Fibroblast of lung (primary cell): ENCODE data around the gene ATP6V0C. TPM values are rescaled to one million over a fixed set of nuclear protein-coding genes. Genes with fewer than 3 reads are reported as not detected.
"Not testable (repeated sequence)": the region's sequence is repeated elsewhere in the genome, so short reads cannot be mapped to it uniquely, and the experiment has no call there.

Experiments
- DNase-seq, 2 donors: peaks; one replicate each; pipeline versions ENCODE4 v3.0.0 to v3.0.0-alpha.2; 2010; ENCODE audit warnings: low read depth in 2 of 2
- H2AFZ ChIP-seq: 2 replicates; pipeline ENCODE4 v1.5.1; 2012; ENCODE audit warnings: low read length, control low read depth, inconsistent platforms
- H3K27ac ChIP-seq: 2 replicates; pipeline ENCODE4 v1.5.1; 2011; ENCODE audit warnings: low read length, control low read depth; ENCODE audit not compliant: insufficient read depth
- H3K27me3 ChIP-seq: 2 replicates; pipeline ENCODE4 v1.5.1; 2011; ENCODE audit warnings: mild to moderate bottlenecking, low read length; ENCODE audit not compliant: control insufficient read depth, insufficient read depth
- H3K36me3 ChIP-seq: 2 replicates; pipeline ENCODE4 v1.5.1; 2011; ENCODE audit warnings: low read length; ENCODE audit not compliant: control insufficient read depth, insufficient read depth
- H3K4me1 ChIP-seq: 2 replicates; pipeline ENCODE4 v1.5.1; 2011; ENCODE audit warnings: low read length; ENCODE audit not compliant: control insufficient read depth, insufficient read depth; ENCODE audit errors: extremely low read depth
- H3K4me2 ChIP-seq: 2 replicates; pipeline ENCODE4 v1.5.1; 2011; ENCODE audit warnings: low read length, control low read depth; ENCODE audit not compliant: insufficient read depth; ENCODE audit errors: extremely low read depth
- H3K4me3 ChIP-seq, 4 experiments: fragments of 200-600 bp in 1 of 4; sonication (generic) in 1 of 4; replicated peaks in 1 of 4; 2 replicates each; pipeline ENCODE4 v1.5.1; 2011 to 2016; ENCODE audit warnings: low read length in 4 of 4, low read depth in 3 of 4, mild to moderate bottlenecking in 3 of 4, control low read depth in 2 of 4, inconsistent platforms in 1 of 4, mixed read lengths in 1 of 4; ENCODE audit not compliant: insufficient read depth in 1 of 4; ENCODE audit errors: control extremely low read depth in 1 of 4
- H3K79me2 ChIP-seq: 2 replicates; pipeline ENCODE4 v1.5.1; 2012; ENCODE audit warnings: mild to moderate bottlenecking, low read length, inconsistent platforms; ENCODE audit not compliant: control insufficient read depth, insufficient read depth
- H3K9ac ChIP-seq: 2 replicates; pipeline ENCODE4 v1.5.1; 2011; ENCODE audit warnings: mild to moderate bottlenecking, low read length, control low read depth; ENCODE audit not compliant: insufficient read depth
- H3K9me3 ChIP-seq: 2 replicates; pipeline ENCODE4 v1.5.1; 2012; ENCODE audit warnings: low read depth, low read length; ENCODE audit not compliant: control insufficient read depth, insufficient read depth
- H4K20me1 ChIP-seq: 2 replicates; pipeline ENCODE4 v1.5.1; 2011; ENCODE audit warnings: low read length; ENCODE audit not compliant: control insufficient read depth, insufficient read depth; ENCODE audit errors: extremely low read depth
- polyA plus RNA-seq, 2 donors: library from polyadenylated mRNA; depleted of rRNA in 1 of 2; stranded (reverse) in 1 of 2; unstranded in 1 of 2; fragments of >200 nt; gene quantifications; 2 replicates each; pipeline ENCODE4 v1.2.1, GENCODE V29; 2011 to 2012; ENCODE audit warnings: missing spikeins in 1 of 2
- total RNA-seq: library from RNA; depleted of rRNA; stranded (reverse); fragments of >200 nt; gene quantifications from 2 replicates; pipeline ENCODE4 v1.2.1, GENCODE V29; 2014
- TF ChIP-seq, protein P1 (sequence below), 2 donors: IDR thresholded peaks in 1 of 2; conservative IDR thresholded peaks in 1 of 2; 1 replicate in 1 of 2; 2 replicates in 1 of 2; pipeline ENCODE4 v1.5.1; 2011 to 2012; ENCODE audit warnings: low read length in 2 of 2, control low read depth in 1 of 2, inconsistent platforms in 1 of 2, low read depth in 1 of 2, mild to moderate bottlenecking in 1 of 2

ATP6V0C gene
- total and polyA plus RNA-seq, 2 donors (not counting 1 experiment from before 2014, with no cell fraction given): 11.2 to 43.0 TPM

DNA sequence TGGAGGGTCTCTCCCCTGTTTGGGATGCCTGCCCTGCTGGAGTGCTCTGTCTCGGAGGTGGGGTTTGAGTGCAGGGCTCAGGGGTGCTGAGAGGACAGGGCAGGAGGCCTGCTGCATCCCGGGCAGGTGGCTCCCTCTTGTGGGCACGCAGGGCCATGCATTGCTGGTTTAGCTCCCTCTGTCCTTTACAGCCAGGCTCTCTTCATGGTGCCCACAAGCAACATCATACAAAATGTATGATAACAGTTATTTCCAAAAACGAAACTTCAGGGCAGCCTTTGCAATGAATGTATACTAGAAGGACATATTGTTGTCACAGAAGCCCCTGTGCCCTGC is 47.0 kb downstream of the ATP6V0C start:
- H3K27me3 ChIP-seq, H3K4me1 ChIP-seq, H3K4me3 ChIP-seq, H4K20me1 ChIP-seq, DNase-seq, H3K36me3 ChIP-seq, H3K9me3 ChIP-seq, H3K9ac ChIP-seq, H3K27ac ChIP-seq, H2AFZ ChIP-seq, H3K79me2 ChIP-seq, H3K4me2 ChIP-seq: not testable (repeated sequence)
- TF ChIP-seq, protein P1, sequence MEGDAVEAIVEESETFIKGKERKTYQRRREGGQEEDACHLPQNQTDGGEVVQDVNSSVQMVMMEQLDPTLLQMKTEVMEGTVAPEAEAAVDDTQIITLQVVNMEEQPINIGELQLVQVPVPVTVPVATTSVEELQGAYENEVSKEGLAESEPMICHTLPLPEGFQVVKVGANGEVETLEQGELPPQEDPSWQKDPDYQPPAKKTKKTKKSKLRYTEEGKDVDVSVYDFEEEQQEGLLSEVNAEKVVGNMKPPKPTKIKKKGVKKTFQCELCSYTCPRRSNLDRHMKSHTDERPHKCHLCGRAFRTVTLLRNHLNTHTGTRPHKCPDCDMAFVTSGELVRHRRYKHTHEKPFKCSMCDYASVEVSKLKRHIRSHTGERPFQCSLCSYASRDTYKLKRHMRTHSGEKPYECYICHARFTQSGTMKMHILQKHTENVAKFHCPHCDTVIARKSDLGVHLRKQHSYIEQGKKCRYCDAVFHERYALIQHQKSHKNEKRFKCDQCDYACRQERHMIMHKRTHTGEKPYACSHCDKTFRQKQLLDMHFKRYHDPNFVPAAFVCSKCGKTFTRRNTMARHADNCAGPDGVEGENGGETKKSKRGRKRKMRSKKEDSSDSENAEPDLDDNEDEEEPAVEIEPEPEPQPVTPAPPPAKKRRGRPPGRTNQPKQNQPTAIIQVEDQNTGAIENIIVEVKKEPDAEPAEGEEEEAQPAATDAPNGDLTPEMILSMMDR (conservative IDR thresholded peaks at IDR 0.05 in 1 of 2, IDR thresholded peaks at IDR 0.05 in 1 of 2; ENCODE audit: low read depth in 1 of 2, low read length in 2 of 2): peak; percentile 18 to 33

DNA sequence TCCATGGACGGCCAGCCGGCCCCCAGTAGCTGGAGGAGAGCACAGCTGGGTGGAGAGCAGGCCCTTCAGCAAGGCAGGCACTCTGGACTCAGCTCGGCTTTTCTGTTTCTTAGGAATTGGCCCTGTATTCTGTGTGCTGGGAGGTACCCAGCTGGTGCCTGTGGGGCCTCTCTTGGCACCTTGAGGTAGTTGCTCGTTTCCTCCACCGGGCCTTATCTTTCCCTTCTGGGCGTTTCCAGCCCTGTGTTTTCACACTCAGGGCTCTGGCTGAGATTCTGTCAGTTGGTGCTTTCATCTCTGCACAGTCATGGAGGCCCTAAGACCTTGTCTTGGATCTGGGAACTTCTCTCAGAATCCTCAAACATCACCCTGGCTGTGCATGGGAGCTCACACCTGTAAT is 53.8 kb downstream of the ATP6V0C start:
- H2AFZ ChIP-seq: not testable (repeated sequence)

DNA sequence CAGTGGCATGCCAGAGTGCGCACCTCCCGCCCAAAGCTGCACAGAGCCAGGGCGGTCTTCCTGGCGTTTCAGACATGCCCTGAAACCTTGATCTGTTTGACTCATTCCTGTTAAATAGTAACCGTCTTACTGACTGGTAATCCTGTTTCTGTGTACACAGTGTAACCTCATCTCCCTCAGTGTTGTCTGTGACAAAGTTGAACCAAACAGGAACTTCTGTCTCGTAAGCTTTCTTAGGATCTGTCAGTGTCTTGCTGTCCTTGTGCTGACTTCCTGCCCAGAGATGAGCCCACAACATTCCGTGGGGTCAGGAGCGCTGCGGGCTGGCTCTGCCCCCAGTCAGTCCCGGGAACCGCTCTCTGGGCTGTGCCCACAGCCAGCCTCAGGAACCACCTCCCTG is 54.8 kb downstream of the ATP6V0C start:
- not testable (repeated sequence) for DNase-seq, H3K27me3 ChIP-seq, H4K20me1 ChIP-seq, H3K9me3 ChIP-seq, H3K4me3 ChIP-seq, H3K9ac ChIP-seq, H3K36me3 ChIP-seq, H3K79me2 ChIP-seq, H2AFZ ChIP-seq, H3K27ac ChIP-seq, H3K4me2 ChIP-seq, H3K4me1 ChIP-seq

More for the DNA sequence above, 53.8 kb downstream of the ATP6V0C start:
- not testable (repeated sequence) for H3K27me3 ChIP-seq, DNase-seq, H3K4me2 ChIP-seq, H3K27ac ChIP-seq, H3K9me3 ChIP-seq, H3K4me3 ChIP-seq, H4K20me1 ChIP-seq, H3K36me3 ChIP-seq, H3K79me2 ChIP-seq, H3K4me1 ChIP-seq, H3K9ac ChIP-seq

Other genes with a start within 250 kb of the ATP6V0C start
- gene RNPS1, start 245.8 kb upstream of the ATP6V0C start, total RNA-seq: 38.1 and 44.9 TPM in 2 replicates
- 115 and 194 TPM in 2 replicates for gene RNPS1, start 245.8 kb upstream of the ATP6V0C start, polyA plus RNA-seq
- 1.5 and 6.1 TPM in 2 replicates for gene ABCA3, start 173.2 kb upstream of the ATP6V0C start, total RNA-seq
- gene ABCA3, start 173.2 kb upstream of the ATP6V0C start, polyA plus RNA-seq: 1.7 and 3.2 TPM in 2 replicates
- 3.6 and 7.3 TPM in 2 replicates for gene CCNF, start 84.5 kb upstream of the ATP6V0C start, total RNA-seq
- 3.8 and 11.8 TPM in 2 replicates for gene CCNF, start 84.5 kb upstream of the ATP6V0C start, polyA plus RNA-seq
- gene TEDC2, start 53.8 kb upstream of the ATP6V0C start, total RNA-seq: 1.0 and 1.7 TPM in 2 replicates
- 1.2 and 2.7 TPM in 2 replicates for gene TEDC2, start 53.8 kb upstream of the ATP6V0C start, polyA plus RNA-seq
- 1.3 and 2.1 TPM in 2 replicates for gene NTN3, start 42.7 kb upstream of the ATP6V0C start, total RNA-seq
- 0.08 TPM in 2 replicates for gene NTN3, start 42.7 kb upstream of the ATP6V0C start, polyA plus RNA-seq
- gene TBC1D24, start 38.8 kb upstream of the ATP6V0C start, total RNA-seq: 8.5 and 10.9 TPM in 2 replicates
- gene TBC1D24, start 38.8 kb upstream of the ATP6V0C start, polyA plus RNA-seq: 6.3 and 6.7 TPM in 2 replicates
- gene AMDHD2, start 6.4 kb downstream of the ATP6V0C start, total RNA-seq: 37.2 and 39.0 TPM in 2 replicates
- 10.8 and 12.6 TPM in 2 replicates for gene AMDHD2, start 6.4 kb downstream of the ATP6V0C start, polyA plus RNA-seq
- gene CEMP1, start 17.5 kb downstream of the ATP6V0C start, total RNA-seq: not detected in 2 replicates
- gene CEMP1, start 17.5 kb downstream of the ATP6V0C start, polyA plus RNA-seq: not detected in 2 replicates
- gene PDPK1, start 24.1 kb downstream of the ATP6V0C start, total RNA-seq: 17.7 and 25.9 TPM in 2 replicates
- 30.7 and 32.1 TPM in 2 replicates for gene PDPK1, start 24.1 kb downstream of the ATP6V0C start, polyA plus RNA-seq
- 15.2 and 21.6 TPM in 2 replicates for gene KCTD5, start 168.6 kb downstream of the ATP6V0C start, total RNA-seq
- gene KCTD5, start 168.6 kb downstream of the ATP6V0C start, polyA plus RNA-seq: 25.9 and 35.2 TPM in 2 replicates
- 1.0 and 1.2 TPM in 2 replicates for gene PRSS27, start 206.3 kb downstream of the ATP6V0C start, total RNA-seq
- gene PRSS27, start 206.3 kb downstream of the ATP6V0C start, polyA plus RNA-seq: 0.16 and 0.24 TPM in 2 replicates
- 43.9 and 74.3 TPM in 2 replicates for gene SRRM2, start 238.7 kb downstream of the ATP6V0C start, total RNA-seq
- gene SRRM2, start 238.7 kb downstream of the ATP6V0C start, polyA plus RNA-seq: 55.2 and 85.6 TPM in 2 replicates